Prostate gland (tissue), 1 donor: Measurements from ENCODE around the gene ADAMTSL1.

Experiments used
- POLR2A ChIP-seq: fragments of 450-650 bp; IDR thresholded peaks from one replicate; pipeline ENCODE4 v1.6.1; 2016; ENCODE audit warnings: antibody characterized with exemption, mild to moderate bottlenecking
- POLR2AphosphoS5 ChIP-seq: sonication (generic); formaldehyde crosslinking; IDR thresholded peaks from one replicate; pipeline ENCODE4 v1.6.1; 2017; ENCODE audit warnings: antibody characterized with exemption

- TF ChIP-seq POLR2AphosphoS5 (no peak), POLR2A (no peak)
These were observed 216.0 kb downstream of the ADAMTSL1 start for GRCh38 chr9:18689921-18690320.
